IMR-90 (cell line): ENCODE data around the gene MEPCE. TPM values are rescaled to one million over a fixed set of nuclear protein-coding genes. Genes with fewer than 3 reads are reported as not detected.
"Not testable (repeated sequence)": the region's sequence is repeated elsewhere in the genome, so short reads cannot be mapped to it uniquely, and the experiment has no call there.

Experiments used
- ATAC-seq: fragments of 200-7000 bp; cut with Tn5 transposase; 2 replicates; pipeline ENCODE4 v1.9.1; 2020; ENCODE audit warnings: low read depth, mild to moderate bottlenecking, moderate library complexity
- BruUV-seq: library from RNA; stranded (reverse); fragments of 400-500 nt; replicated peaks from 2 replicates; lab custom pipeline; 2021; lab: Mats Ljungman, UMichigan
- CTCF ChIA-PET: fragments of 300-600 bp; formaldehyde crosslinking; extraction: SDS; loops from one replicate; lab custom pipeline; 2021; ENCODE audit warnings: antibody characterized with exemption; lab: Yijun Ruan, JAX
- POLR2A ChIA-PET: fragments of 300-600 bp; sonication (Branson Sonifier 250); formaldehyde crosslinking; loops from one replicate; lab custom pipeline; 2022; ENCODE audit warnings: antibody characterized with exemption; ENCODE audit not compliant: unreplicated experiment; lab: Charles Lee
- DNase-seq: peaks from one replicate; pipeline ENCODE4 v3.0.0; 2013
- H2AFZ ChIP-seq: replicated peaks from 2 replicates; pipeline ENCODE3; 2013; ENCODE audit warnings: low read length, mild to moderate bottlenecking; ENCODE audit not compliant: poor library complexity
- H2AK5ac ChIP-seq: 2 replicates; pipeline ENCODE4 v1.6.1; 2013; ENCODE audit warnings: low read depth, low read length, inconsistent platforms
- H2AK9ac ChIP-seq: replicated peaks from 2 replicates; pipeline ENCODE3; 2013; ENCODE audit warnings: mild to moderate bottlenecking, low read depth, low read length, moderate library complexity; ENCODE audit not compliant: poor library complexity
- H2BK120ac ChIP-seq: 2 replicates; pipeline ENCODE4 v1.6.1; 2013; ENCODE audit warnings: low read depth, low read length, inconsistent platforms
- H2BK15ac ChIP-seq: 3 replicates; pipeline ENCODE4 v1.6.1; 2013; ENCODE audit warnings: low read depth, low read length, inconsistent platforms
- H2BK20ac ChIP-seq: 2 replicates; pipeline ENCODE4 v1.6.1; 2013; ENCODE audit warnings: low read depth, mild to moderate bottlenecking, inconsistent platforms, low read length, moderate library complexity
- H2BK5ac ChIP-seq: 2 replicates; pipeline ENCODE4 v1.6.1; 2013; ENCODE audit warnings: mild to moderate bottlenecking, low read depth, low read length, inconsistent platforms; ENCODE audit not compliant: poor library complexity, severe bottlenecking
- H3K14ac ChIP-seq: replicated peaks from 2 replicates; pipeline ENCODE4 v1.6.1; 2013; ENCODE audit warnings: low read depth, low read length, inconsistent platforms
- H3K18ac ChIP-seq: 2 replicates; pipeline ENCODE4 v1.6.1; 2013; ENCODE audit warnings: low read depth, low read length, control low read depth
- H3K23ac ChIP-seq: 2 replicates; pipeline ENCODE4 v1.6.1; 2013; ENCODE audit warnings: low read depth, low read length, inconsistent platforms
- H3K27ac ChIP-seq: 2 replicates; pipeline ENCODE4 v1.5.1; 2013; ENCODE audit warnings: mild to moderate bottlenecking, control low read depth, low read length; ENCODE audit not compliant: insufficient read depth
- H3K27me3 ChIP-seq: 2 replicates; pipeline ENCODE4 v1.6.1; 2013; ENCODE audit warnings: low read length; ENCODE audit not compliant: control insufficient read depth, insufficient read depth
- H3K36me3 ChIP-seq: 2 replicates; pipeline ENCODE4 v1.6.1; 2013; ENCODE audit warnings: low read length, mixed read lengths; ENCODE audit not compliant: control insufficient read depth, insufficient read depth
- H3K4ac ChIP-seq: 2 replicates; pipeline ENCODE4 v1.6.1; 2013; ENCODE audit warnings: low read depth, low read length, inconsistent platforms
- H3K4me1 ChIP-seq: 2 replicates; pipeline ENCODE4 v1.6.1; 2013; ENCODE audit warnings: low read length, mixed read lengths; ENCODE audit not compliant: control insufficient read depth, insufficient read depth
- H3K4me2 ChIP-seq: 2 replicates; pipeline ENCODE4 v1.6.1; 2013; ENCODE audit warnings: low read depth, mild to moderate bottlenecking, control low read depth, low read length, moderate library complexity
- H3K4me3 ChIP-seq: 2 replicates; pipeline ENCODE4 v1.5.1; 2013; ENCODE audit warnings: low read depth, mild to moderate bottlenecking, control low read depth, low read length, moderate library complexity; ENCODE audit not compliant: insufficient read depth
- H3K56ac ChIP-seq: 2 replicates; pipeline ENCODE4 v1.6.1; 2013; ENCODE audit warnings: low read length, inconsistent platforms; ENCODE audit not compliant: insufficient read depth; ENCODE audit errors: extremely low read depth
- H3K79me1 ChIP-seq, 2 experiments: 2 replicates each; pipeline ENCODE4 v1.6.1; 2013; ENCODE audit warnings: low read length in 2 of 2, inconsistent platforms in 1 of 2, low read depth in 1 of 2
- H3K9ac ChIP-seq: 2 replicates; pipeline ENCODE4 v1.6.1; 2013; ENCODE audit warnings: low read depth, low read length, control low read depth
- H3K9me1 ChIP-seq: 2 replicates; pipeline ENCODE4 v1.6.1; 2013; ENCODE audit warnings: low read length, inconsistent platforms; ENCODE audit not compliant: insufficient read depth
- H3K9me3 ChIP-seq: 2 replicates; pipeline ENCODE4 v1.6.1; 2013; ENCODE audit warnings: low read length; ENCODE audit not compliant: control insufficient read depth, insufficient read depth
- H4K20me1 ChIP-seq: 2 replicates; pipeline ENCODE4 v1.6.1; 2013; ENCODE audit warnings: low read length, inconsistent platforms; ENCODE audit not compliant: insufficient read depth
- H4K5ac ChIP-seq: 2 replicates; pipeline ENCODE4 v1.6.1; 2013; ENCODE audit warnings: mild to moderate bottlenecking, low read depth, low read length, control low read depth
- H4K8ac ChIP-seq, 2 experiments: 2 replicates each; pipeline ENCODE4 v1.6.1; 2013; ENCODE audit warnings: low read depth in 2 of 2, low read length in 2 of 2, control low read depth in 1 of 2, inconsistent platforms in 1 of 2
- H4K91ac ChIP-seq: 2 replicates; pipeline ENCODE4 v1.6.1; 2013; ENCODE audit warnings: low read depth, low read length, inconsistent platforms; ENCODE audit not compliant: insufficient read depth
- WGBS, 2 experiments: methylation state at CpG; one replicate each; pipeline versions ENCODE4 v1.1.5 to v1.1.7; 2013; ENCODE audit warnings: missing lambda C conversion rate in 2 of 2; ENCODE audit not compliant: insufficient read length in 1 of 2; ENCODE audit errors: extremely low coverage in 2 of 2; 5-methylcytosine and 5-hydroxymethylcytosine counted together
- dilution Hi-C: fragments of 300-500 bp; cut with HindIII; formaldehyde crosslinking; loops from one replicate; pipeline ENCODE4 v1.14.3; 2018; ENCODE audit warnings: low sequenced_read_pairs; ENCODE audit not compliant: unreplicated experiment
- in situ Hi-C: fragments of 300-500 bp; cut with MboI; formaldehyde crosslinking; loops from 3 replicates; pipeline ENCODE4 v1.14.3; 2019; ENCODE audit warnings: low sequenced_read_pairs, inconsistent platforms, mixed read lengths
- intact Hi-C: fragments of 100-400 bp; cut with micrococcal nuclease; formaldehyde crosslinking; loops from 2 replicates; pipeline ENCODE4 v1.10.0; 2022
- polyA plus RNA-seq, 3 experiments: library from polyadenylated mRNA; depleted of rRNA; stranded (reverse); fragments of >200 nt; gene quantifications; 2 replicates each; pipeline ENCODE4 v1.2.3, GENCODE V29; 2012; ENCODE audit warnings: low replicate concordance in 1 of 3
- total RNA-seq: library from RNA; depleted of rRNA; stranded (reverse); fragments of >200 nt; gene quantifications from 2 replicates; pipeline ENCODE4 v1.2.3, GENCODE V29; 2012

The MEPCE gene
- total and polyA plus RNA-seq, 2 of the 4 experiments (the other 2 are of a cell fraction), result 18.2 to 22.9 TPM

GRCh38 chr7:100381531-100382233, 47.9 kb upstream of the MEPCE start:
- dilution Hi-C loops, intact Hi-C loops, H3K18ac ChIP-seq, H3K14ac ChIP-seq, H2AK5ac ChIP-seq, H3K27me3 ChIP-seq, H2BK15ac ChIP-seq, H4K5ac ChIP-seq, ATAC-seq, H2AFZ ChIP-seq, in situ Hi-C loops, H4K20me1 ChIP-seq, BruUV-seq, H2BK120ac ChIP-seq, H3K4me3 ChIP-seq, H4K91ac ChIP-seq, H3K23ac ChIP-seq, H2AK9ac ChIP-seq, H3K56ac ChIP-seq, H3K79me1 ChIP-seq, H3K27ac ChIP-seq, POLR2A ChIA-PET, H3K9ac ChIP-seq, H3K4me1 ChIP-seq, DNase-seq, H3K9me1 ChIP-seq, H2BK20ac ChIP-seq, H3K4ac ChIP-seq, H2BK5ac ChIP-seq, H4K8ac ChIP-seq, H3K4me2 ChIP-seq, H3K9me3 ChIP-seq, H3K36me3 ChIP-seq: not testable (repeated sequence)
- WGBS, 2 experiments, result 73% methylated on average over 3 of the region's 49 CpGs; no CpG with 5 or more reads in 1 of the 2 experiments
- CTCF ChIA-PET, result interaction anchor here (0.7 to 0.8 kb wide), 2 partner anchors 26 to 419 kb away, joined by 3 read pairs; no protein-coding TSS in a partner anchor

- H2BK120ac ChIP-seq, POLR2A ChIA-PET, H3K18ac ChIP-seq, H3K4me3 ChIP-seq, H3K27ac ChIP-seq, H3K9ac ChIP-seq, H2BK5ac ChIP-seq, ATAC-seq, H3K4me1 ChIP-seq, H2AK5ac ChIP-seq, H4K8ac ChIP-seq, H3K23ac ChIP-seq, H4K5ac ChIP-seq, dilution Hi-C loops, H2AK9ac ChIP-seq, H3K79me1 ChIP-seq, H3K36me3 ChIP-seq, H3K4ac ChIP-seq, H3K14ac ChIP-seq, H4K20me1 ChIP-seq, BruUV-seq, intact Hi-C loops, H3K56ac ChIP-seq, H4K91ac ChIP-seq, H3K9me3 ChIP-seq, H2BK20ac ChIP-seq, H2AFZ ChIP-seq, DNase-seq, H3K27me3 ChIP-seq, H2BK15ac ChIP-seq, H3K9me1 ChIP-seq, in situ Hi-C loops, H3K4me2 ChIP-seq: not testable (repeated sequence)
- 64% methylated on average over 5 of the region's 8 CpGs; no CpG with 5 or more reads in 1 of the 2 experiments for WGBS, 2 experiments
- CTCF ChIA-PET, result interaction anchor here (0.8 kb wide), 1 partner anchor 25 kb away, joined by 3 read pairs; no protein-coding TSS in a partner anchor
Observed at GRCh38 chr7:100382234-100382853, 47.3 kb upstream of the MEPCE start.
